HG03521 (cell line): ENCODE results near the gene AKR1E2.

Experiments
- ATAC-seq: cut with Tn5 transposase; IDR thresholded peaks from one replicate; pipeline ENCODE4 v1.9.1; 2021; ENCODE audit warnings: mild to moderate bottlenecking, moderate library complexity; ENCODE audit not compliant: unreplicated experiment

The AKR1E2 gene

DNA sequence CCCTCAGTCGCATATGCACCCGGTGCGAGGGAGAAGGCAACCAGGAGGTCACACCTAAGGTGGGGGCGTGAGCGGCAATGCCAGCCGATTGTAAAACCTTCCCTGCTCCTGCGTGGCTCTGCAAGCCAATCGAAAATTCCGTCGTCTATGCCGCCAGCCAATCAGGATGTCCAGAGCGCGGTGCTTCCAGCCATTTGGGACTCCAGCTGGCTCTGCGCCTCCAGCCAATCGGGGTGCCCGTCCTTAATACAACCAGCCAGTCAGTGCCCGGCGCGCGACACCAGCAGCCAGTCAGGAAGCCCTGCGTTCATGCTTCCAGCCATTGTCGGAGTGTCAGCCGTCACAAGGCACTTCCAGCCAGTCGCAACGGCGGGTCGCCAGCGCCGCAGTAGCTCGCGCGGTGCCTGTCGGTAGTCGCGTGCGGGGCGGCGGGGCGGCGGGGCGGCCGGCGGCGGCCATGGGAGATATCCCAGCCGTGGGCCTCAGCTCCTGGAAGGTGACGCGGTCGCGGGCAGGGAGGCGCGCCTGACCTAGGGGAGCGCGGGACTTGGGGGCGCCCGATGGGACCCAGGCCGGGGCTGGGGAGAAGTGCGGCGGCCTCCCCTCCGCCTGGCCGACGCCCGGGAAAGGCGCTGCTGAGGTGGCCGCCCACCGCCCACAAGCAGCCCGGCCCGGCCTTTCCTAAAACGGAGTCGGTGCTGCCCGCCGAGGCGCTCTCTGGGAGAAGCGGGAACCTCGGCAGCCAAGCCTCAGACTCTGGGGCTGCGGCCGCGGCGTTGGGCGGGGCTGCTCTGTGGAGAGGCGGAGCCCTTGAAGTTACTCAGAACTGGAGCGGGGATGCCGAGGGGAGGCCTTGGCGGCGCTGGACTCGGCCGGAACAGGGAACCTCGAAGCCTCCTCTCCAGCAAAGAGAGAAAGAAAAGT is at the start of gene AKR1E2:
Gene AKR1E2 (plus strand): TSS at position 340 of the 924 bp plus-strand sequence. CDS start 118 bp downstream, at position 458.
- ATAC-seq = no peak

DNA sequence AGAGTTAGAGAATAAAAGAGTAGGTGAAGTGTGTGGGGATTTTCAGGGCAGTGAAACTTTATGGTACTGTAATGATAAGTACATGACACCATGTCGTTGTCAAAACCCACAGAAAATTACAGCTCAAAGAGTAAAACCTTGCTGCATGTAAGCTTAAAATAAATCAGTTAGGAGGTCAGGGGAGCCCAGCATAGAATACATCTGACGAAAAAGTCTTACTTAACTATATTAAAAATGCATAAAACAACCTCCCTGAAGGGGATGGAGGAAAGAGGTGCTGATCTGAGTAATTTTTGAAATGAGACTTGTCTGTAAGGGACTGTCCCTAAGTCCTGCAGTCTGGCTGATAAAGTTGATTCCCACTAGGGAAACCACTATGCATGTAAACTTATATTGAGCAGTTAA is 49.8 kb upstream of the AKR1E2 start:
- no peak for ATAC-seq

DNA sequence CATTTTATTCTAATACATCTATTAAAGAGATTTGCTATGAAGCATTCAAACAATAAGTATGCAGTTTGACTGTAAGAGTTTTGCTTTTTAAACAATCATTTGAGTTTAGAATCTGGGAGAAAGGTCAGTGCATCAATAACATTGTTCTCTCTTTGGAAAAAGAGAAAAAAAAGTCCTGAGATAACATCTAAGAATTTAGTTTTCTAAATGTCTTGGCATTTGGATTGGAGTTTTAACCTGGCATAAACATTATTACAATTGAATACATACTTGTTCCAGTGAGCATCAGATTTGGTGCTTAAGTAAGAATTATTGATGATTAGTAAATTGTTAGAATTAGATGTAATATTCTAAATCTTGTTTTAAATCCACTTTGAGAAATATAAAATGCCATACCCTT is 47.2 kb upstream of the AKR1E2 start:
- no peak for ATAC-seq

DNA sequence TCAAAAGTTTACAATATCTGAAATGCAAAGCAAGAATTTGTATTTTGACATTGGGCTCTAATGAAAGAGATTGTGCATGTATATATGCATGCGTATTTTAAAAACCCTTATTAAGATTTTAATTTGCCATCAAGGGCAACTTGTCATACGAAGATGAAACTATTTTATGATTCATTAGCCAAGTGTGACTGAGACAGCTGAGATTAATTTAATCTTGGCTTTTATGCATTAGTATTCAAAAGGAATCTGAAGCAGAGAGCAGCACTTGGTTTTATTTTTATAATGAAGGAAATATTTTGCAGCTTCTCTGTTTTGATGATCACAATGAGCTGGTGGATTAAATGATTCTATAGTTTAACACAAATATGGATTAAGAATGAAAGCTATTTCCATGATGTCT is 45.9 kb upstream of the AKR1E2 start:
- no peak for ATAC-seq

DNA sequence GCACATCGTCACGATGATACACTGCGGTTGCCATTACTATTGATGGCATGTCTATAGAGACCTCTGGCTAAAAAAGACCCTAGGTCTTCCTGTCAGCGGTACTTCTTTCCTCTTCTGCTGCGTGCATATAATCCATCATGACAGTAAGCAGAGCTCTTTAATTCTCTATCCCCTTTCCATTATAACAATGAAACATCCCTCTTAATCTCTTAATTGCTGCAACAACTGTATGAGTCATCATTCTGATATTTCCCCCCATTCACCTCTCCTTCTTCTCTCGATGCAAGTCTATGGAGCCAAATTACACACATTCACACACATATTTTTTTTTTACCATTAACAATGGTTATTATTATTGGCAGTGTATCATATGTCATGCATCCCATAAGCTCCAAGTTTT is 45.2 kb upstream of the AKR1E2 start:
- no peak for ATAC-seq

DNA sequence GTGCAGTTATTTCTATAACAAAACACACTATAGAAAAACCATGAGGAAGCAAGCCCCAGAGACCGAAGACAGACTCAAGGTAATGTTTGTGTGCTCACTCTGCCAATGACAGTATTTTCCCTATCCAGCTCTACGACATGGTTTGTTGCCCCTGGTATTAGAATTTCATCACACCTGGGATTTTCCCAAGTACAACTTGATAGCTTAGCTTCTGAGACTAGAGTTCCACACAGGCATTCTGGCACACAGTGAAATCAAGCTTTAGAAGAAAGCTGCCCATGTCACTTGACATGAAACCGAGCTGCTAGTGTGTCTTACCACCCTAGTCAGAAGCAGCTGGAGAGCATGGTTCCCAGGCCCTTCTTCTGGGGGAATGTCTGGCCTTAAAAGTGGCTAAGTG is 44.1 kb upstream of the AKR1E2 start:
- no peak for ATAC-seq

DNA sequence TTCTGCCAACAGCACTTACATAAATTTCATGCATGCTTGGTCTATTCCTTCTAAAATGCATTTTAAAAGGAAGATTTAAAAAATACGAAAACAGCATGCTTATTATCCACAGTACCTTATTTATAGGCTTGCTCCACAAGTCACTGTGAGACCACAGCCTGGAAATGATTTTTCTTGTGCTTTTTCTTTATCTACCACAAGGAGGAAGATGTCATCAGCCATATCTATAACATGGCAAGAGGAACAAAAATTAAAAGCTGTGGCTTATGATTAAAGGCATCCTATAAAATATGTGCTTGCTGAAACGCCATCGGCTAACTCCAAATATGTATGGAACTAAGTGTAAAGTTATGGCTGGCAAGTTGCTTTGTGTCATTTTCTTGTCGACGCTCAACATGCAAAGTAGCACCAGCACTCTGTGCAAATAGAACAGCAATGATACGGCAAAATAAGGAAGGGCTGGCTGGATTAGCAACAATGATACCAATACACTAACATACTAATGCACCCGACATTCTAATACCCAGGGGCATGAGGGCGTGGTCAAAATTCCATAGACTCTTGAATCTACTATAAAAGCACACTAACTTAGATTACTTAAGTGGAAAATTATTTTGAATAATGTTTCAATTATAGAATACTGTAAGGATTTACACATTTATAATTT is 41.2 kb upstream of the AKR1E2 start:
- no peak for ATAC-seq

DNA sequence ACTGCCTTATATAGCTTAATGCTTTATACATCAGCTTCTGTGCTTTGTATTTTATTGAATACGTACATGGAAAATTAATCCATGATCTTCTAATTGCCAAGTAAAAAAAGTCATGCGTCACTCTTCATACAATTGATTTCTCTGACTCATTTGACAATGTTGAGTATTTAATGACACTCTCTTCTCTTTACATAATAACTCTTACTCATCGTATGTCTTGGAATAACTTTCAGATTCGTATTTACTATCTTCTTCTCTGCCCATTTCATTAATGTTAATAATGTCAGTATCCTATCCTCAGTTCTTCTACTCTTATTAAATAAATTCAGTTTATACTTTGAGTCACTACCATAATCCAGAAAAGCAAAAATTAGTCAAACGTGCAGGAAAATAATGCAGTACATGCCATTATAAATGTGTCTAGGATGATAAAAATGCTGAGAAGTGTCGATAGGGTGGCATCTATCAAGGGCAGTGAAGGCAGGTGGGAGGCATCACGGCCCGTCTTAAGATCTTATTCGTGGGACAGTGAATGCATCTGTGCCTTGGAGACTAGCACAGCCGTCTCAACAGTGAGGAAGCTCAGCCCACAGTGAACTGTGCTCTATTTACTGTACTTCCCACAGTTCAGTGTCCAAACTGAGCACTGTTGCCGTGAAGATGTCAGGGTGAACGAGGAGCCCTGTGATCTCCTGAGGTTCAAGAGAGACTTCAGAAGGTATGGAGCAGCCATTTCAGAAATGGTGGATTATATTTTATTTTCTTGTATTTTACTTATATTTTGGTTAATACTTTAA is 39.8 kb upstream of the AKR1E2 start:
- ATAC-seq = no peak

DNA sequence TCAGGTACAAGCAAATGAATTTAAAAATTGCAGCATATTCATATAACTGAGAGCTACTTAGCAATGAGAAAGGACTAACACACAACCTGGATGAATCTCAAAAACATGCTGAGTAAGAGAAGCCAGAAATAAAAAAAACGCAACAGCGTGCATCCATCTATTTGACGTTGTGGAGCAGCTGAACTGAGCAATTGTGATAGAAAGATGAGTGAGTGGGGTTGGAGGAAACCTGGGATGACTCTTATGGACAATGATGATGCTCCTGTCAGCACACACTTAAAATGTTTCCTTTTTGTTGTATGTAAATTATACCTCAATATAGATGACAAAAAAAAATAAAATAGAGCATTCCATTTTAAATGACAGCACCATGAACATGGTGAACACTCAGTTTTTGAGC is 36.0 kb upstream of the AKR1E2 start:
- ATAC-seq = no peak

DNA sequence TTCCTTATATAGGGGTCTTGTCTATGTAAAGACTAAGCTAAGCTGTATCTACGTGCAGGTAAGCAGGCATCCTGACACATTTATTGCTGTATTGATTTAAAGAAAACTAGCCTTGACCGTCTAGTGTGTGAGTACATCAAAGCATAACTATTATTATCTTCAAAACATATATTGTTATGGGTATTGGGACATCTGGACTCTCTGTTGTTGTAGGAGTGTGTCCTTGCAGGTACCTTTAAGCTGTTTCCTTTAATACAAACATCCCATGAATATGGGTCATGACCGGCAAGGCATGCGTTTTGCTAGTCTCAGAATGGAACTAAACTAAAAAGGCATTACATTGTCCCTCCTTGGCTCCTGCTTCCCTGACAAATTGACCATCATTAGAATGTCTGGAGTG is 35.1 kb upstream of the AKR1E2 start:
- no peak for ATAC-seq

DNA sequence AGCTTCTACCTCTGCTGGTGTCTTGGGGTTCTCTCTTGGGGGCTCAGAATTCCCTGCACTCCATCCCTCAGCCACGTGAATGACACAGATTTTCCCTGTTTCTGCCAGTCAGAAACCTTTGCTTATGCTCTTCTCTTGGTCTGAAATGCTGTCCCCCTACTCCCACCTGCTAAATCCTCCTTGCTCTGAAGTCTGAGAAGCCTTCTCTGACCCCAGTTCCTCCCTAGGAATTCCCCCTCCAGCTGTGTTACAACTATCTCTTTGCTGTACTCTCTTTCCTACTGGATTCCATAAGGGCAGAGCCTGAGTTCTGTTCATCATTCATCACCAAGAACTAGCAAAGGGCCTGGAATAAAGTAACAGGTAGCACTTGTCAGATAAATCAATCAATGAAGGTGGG is 33.6 kb upstream of the AKR1E2 start:
- ATAC-seq = no peak

DNA sequence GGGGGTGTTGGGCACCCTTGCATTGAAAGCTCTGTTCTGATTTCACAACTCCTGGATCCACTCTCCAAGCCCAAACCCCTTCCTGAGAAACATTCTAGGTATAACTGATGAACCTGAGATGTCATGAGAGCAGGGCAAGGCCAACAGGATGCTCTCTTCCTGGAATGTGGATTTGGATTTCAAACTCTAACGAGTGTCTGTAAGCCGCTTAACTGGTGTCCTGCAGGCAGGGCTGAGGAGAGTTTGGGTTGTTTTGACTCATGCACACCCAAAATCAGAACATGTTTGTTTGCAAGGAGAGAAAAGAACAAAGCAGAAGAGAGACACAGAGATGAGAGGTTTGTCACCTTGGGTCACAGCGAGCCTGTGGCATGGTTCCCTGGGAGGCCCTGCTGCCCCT is 24.6 kb upstream of the AKR1E2 start:
- ATAC-seq = no peak

DNA sequence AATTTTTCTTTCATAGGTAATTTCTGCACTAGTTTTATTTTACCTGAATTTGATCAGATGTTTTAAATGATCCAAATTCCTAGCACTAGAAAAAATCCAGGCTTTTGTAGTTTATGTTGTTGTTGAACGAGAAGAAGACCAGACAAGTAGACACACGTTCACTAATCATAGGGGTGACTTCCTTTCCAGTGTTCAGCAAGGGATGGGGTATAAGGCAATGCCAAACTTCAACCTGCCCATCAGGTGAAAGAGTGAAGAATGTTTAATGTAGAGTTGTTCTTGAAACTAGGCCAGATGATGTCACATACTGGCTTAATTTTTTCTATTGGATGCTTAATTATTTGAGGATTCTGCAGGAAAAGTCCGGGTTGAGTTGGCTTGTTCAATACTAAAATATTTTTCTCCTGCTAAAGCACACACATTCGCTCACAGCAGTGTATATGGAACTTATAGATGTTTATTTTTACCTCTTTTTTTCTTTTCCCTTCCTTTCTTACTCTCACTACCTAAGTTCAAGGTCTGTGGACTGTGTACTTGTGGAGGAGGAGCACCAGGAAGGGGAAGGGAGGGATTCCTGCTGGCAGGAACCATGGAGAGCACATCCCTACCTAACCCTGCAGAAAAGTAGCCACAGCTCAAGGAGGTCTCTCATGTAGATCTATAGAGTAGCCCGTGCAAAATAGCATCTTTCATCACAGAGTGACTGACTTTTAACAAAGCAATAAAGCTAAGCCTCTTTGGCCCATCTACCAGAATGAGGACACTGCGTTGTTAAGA is 23.1 kb upstream of the AKR1E2 start:
- no peak for ATAC-seq

DNA sequence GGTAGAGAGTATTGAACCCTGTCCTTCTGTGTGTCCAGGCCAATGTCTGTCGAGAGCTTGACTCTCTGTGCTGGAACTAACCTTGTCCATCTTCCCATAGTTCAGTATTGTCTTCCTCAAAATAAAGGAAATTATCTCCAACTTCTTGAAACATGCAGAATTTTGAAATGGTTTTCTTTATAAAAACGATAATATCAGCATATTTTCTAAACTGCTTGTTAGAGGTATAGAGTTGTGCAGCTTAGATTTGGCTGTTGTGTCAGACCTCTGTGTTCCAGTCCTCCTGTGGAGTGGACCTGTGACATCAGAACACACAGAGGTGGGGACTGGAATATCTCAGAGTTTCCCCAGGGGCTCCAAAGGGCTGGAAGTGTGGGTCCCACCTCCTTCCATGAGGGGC is 22.2 kb upstream of the AKR1E2 start:
- no peak for ATAC-seq

DNA sequence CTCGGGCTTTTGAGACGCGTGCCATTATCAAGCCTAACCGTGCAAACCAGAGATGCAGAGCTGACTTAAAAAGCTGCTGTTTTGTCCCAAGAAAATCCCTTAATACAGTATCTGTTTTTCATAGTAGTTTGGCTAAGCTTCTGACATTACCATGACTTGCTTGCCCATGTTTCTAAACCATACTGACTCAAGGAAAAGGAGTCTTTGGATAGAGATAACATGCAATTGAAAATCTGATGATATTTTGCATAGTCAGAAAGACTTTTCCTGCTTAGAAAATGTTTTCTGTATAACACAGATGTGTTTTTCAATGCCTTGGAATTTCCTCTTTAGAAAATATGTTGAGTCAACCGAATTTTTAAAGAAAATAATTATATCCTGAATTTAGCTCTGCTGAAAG is 21.5 kb upstream of the AKR1E2 start:
- ATAC-seq = no peak

DNA sequence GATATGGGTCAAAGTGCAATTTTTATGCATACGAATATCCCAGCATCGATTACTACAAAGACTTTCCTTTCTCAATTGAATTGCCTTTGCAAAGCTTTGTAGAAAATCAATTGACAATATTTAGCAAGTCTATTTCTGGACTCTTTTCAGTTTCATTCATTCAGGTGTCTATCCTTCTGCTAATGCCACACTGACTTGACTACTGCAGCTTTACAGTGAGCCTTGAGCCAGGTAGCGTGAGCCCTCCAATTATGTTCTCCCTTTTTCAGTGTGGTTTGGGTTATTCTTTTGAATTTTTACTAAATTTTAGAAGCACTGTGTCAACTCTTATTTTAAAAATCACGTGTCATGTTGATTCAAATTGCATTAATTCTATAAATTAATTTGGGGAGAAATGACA is 19.5 kb upstream of the AKR1E2 start:
- ATAC-seq = no peak

DNA sequence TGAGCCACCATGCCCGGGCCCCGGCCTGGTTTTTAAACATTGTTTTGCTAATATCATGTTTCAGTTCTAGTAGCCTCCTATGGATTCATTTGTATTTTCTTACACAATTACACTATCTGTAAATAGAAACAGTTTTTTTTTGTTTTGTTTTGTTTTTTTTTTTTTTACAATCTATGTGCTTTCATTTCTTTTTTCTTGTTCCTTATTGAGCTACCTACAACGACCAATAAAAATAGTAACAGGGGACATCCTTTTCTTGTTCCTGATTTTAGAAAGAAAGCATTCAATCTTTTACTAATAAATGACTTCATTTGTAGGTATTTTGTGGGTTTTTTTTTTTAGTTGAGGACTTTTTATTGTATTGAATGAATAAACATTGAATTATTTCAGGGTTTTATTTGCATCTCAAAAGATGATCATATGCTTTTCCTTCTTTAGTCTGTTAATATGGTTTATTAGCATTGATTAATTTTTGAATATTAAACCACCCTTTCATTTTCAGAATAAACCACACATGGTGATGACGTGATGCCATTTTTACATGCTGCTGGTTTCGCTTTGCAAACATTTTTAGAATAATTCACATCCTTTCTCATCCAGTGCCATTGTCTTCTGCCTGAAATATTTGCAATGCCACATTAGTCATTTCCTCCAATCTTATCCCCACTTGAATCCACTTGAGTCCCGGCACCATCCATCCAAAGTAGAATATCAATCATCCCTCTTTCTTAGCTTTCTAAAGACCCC is 18.1 kb upstream of the AKR1E2 start:
- peak; percentile 46 for ATAC-seq

DNA sequence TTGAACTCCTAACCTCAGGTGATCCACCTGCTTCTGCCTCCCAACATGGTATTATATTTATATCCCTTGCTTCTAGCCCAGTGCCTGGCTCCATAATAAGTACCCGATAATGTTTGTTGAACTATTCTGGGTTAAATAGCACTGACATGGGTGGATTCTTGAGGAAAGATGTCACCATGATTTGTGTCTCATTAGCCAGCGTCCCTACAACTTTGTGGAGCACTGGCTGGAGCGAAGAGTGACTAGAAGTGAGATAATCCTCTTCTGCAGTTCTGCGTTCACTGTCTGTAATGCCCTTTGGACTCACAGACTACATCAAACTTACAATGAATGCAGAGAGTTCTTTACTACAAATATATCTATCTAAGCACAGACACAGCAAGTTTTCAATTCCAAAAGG is 16.9 kb upstream of the AKR1E2 start:
- ATAC-seq = no peak

DNA sequence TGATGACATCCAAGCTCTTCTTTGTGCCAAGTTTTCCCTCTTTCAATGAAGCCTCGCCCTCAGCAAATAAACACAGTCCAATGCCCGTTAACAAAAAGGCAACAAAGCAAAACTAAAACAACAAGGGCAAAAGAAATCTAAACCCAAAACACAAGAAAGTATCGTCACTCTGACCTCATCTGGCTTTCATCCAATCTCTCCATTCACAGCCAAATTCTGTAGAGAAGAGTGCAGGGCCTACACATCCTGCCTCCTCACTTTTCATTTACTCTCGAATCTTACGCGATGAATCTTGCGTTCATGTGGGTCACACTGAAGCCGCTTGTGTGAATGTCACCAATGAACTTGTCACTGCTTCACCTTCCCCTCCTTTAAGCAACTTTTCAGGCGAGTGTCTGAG is 15.9 kb upstream of the AKR1E2 start:
- no peak for ATAC-seq

DNA sequence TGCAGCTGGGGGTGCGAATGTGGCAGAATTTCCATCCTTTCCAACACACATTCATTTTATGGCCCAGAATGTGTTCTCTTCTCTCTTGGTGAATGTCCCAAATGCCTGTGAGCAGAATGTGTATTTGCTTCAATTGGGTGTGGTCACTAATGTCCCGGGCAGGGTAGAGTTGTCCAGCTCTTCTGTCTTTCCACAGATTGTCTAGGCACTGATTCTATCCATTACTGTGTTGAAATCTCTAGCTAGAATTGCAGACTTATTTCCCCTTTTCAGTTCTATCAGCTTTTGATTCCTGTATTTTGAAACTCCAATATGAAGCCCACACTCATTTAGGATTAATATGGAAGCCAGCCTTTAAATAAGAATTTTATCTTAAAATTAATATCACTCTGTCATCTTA is 14.0 kb upstream of the AKR1E2 start:
- ATAC-seq = no peak
